Parathyroid adenoma (tissue), 2 donors: ENCODE data around the gene ZBTB1.
A peak's percentile ranks its signal among the peaks of the same experiment; 100 is the strongest.
"Not testable (repeated sequence)": the region's sequence is repeated elsewhere in the genome, so short reads cannot be mapped to it uniquely, and the experiment has no call there.

Experiments
- H2AFZ ChIP-seq: fragments of 300-600 bp; sonication (generic); one replicate; pipeline ENCODE4 v1.7.0; 2017; ENCODE audit warnings: antibody characterized with exemption, mild to moderate bottlenecking
- H3K27ac ChIP-seq: fragments of 300-600 bp; sonication (generic); one replicate; pipeline ENCODE4 v1.7.0; 2017
- H3K27me3 ChIP-seq: fragments of 300-600 bp; sonication (generic); one replicate; pipeline ENCODE4 v1.7.0; 2017; ENCODE audit warnings: low read length; ENCODE audit not compliant: control insufficient read depth, insufficient read depth
- H3K36me3 ChIP-seq: fragments of 300-600 bp; sonication (generic); one replicate; pipeline ENCODE4 v1.7.0; 2017; ENCODE audit warnings: low read length; ENCODE audit not compliant: control insufficient read depth, insufficient read depth
- H3K4me1 ChIP-seq: fragments of 300-600 bp; sonication (generic); one replicate; pipeline ENCODE4 v1.7.0; 2017; ENCODE audit warnings: control low read depth
- H3K4me2 ChIP-seq: fragments of 300-600 bp; sonication (generic); one replicate; pipeline ENCODE4 v1.7.0; 2017; ENCODE audit warnings: low read length
- H3K4me3 ChIP-seq: fragments of 300-600 bp; sonication (generic); one replicate; pipeline ENCODE4 v1.7.0; 2017; ENCODE audit warnings: low read depth, low read length
- H3K79me2 ChIP-seq: fragments of 300-600 bp; sonication (generic); one replicate; pipeline ENCODE4 v1.7.0; 2017; ENCODE audit warnings: control low read depth
- H3K9ac ChIP-seq: fragments of 300-600 bp; sonication (generic); one replicate; pipeline ENCODE4 v1.7.0; 2017; ENCODE audit warnings: mild to moderate bottlenecking
- H3K9me3 ChIP-seq: fragments of 300-600 bp; sonication (generic); one replicate; pipeline ENCODE4 v1.7.0; 2017; ENCODE audit warnings: low read length; ENCODE audit not compliant: control insufficient read depth
- TF ChIP-seq, protein P1 (sequence below): fragments of 300-600 bp; sonication (generic); IDR thresholded peaks from one replicate; pipeline ENCODE4 v1.7.0; 2017; ENCODE audit warnings: antibody characterized with exemption, mild to moderate bottlenecking
- donor health status: primary hyperparathyroidism.

ZBTB1 gene

DNA sequence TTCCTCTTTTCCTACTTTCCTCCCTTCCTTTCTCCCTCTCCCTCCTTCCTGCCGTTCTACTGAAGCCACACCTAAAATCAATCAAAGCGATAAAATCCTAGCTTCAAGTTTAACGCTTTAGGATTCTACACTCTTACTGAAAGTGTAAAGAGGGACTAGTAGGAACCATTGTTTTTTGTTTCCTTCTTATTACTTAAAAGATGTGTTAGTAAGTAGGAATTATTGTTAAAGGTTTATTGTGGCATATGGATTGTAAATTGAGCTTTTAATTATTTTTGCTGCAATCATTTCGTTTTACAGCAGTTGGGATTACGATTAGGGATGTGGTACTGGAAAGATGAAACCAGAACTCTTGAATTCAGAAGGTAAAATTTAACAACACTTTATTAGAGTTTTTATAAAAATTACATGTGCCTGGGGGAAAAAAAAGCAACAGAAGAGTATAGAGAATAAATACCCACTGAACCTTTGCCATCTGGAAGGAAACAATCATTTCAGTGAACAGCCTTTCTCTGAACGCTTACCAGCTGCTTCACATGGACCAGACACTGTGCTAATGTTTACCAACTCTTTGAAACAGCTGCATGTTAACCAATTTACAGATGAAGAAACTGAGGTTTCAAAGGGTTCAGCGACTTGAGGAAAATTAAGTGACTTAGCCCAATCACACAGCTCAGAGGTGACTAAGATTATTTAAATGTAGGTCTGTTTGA is 46.2 kb downstream of the ZBTB1 start:
- Histone ChIP-seq H3K79me2 (no peaks in the 10 kb centered on the region), H3K27me3 (no peaks in the 10 kb centered on the region), H2AFZ (peak overlapping the region; percentile 89), H3K4me1 (peaks cover 3% of the 10 kb centered on the region), H3K9me3 (no peaks in the 10 kb centered on the region), H3K27ac (no peak overlapping the region), H3K4me3 (no peak overlapping the region), H3K9ac (no peak overlapping the region), H3K36me3 (no peaks in the 10 kb centered on the region), H3K4me2 (no peak overlapping the region)
- TF ChIP-seq, protein P1, sequence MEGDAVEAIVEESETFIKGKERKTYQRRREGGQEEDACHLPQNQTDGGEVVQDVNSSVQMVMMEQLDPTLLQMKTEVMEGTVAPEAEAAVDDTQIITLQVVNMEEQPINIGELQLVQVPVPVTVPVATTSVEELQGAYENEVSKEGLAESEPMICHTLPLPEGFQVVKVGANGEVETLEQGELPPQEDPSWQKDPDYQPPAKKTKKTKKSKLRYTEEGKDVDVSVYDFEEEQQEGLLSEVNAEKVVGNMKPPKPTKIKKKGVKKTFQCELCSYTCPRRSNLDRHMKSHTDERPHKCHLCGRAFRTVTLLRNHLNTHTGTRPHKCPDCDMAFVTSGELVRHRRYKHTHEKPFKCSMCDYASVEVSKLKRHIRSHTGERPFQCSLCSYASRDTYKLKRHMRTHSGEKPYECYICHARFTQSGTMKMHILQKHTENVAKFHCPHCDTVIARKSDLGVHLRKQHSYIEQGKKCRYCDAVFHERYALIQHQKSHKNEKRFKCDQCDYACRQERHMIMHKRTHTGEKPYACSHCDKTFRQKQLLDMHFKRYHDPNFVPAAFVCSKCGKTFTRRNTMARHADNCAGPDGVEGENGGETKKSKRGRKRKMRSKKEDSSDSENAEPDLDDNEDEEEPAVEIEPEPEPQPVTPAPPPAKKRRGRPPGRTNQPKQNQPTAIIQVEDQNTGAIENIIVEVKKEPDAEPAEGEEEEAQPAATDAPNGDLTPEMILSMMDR = no peak

DNA sequence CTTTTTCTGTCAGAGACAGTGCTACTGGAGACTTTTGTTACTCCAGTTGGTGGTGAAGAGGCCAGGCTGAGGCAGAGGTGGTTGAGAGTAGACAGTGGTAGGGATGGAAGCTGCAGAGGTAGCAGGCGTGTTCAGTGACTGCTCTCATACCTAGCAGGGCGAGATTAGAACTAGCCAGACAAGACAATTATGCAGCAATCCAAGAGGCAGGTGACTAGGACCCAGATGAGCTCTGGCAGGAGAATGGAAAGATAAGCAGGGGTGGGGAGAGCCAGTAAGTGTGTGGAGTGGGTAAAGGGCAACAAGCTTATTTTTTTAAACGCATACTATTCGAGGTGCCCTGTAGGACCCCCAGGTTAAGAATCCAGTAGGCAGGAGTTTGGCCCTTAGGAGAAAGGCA is 50.0 kb downstream of the ZBTB1 start:
- Histone ChIP-seq H2AFZ (no peak overlapping the region), H3K27me3 (no peaks in the 10 kb centered on the region), H3K9ac (no peak overlapping the region), H3K9me3 (no peaks in the 10 kb centered on the region), H3K4me3 (no peak overlapping the region), H3K36me3 (no peaks in the 10 kb centered on the region), H3K4me1 (peaks cover 3% of the 10 kb centered on the region), H3K27ac (no peak overlapping the region), H3K4me2 (no peak overlapping the region), H3K79me2 (no peaks in the 10 kb centered on the region)
- TF ChIP-seq, protein P1 = no peak

DNA sequence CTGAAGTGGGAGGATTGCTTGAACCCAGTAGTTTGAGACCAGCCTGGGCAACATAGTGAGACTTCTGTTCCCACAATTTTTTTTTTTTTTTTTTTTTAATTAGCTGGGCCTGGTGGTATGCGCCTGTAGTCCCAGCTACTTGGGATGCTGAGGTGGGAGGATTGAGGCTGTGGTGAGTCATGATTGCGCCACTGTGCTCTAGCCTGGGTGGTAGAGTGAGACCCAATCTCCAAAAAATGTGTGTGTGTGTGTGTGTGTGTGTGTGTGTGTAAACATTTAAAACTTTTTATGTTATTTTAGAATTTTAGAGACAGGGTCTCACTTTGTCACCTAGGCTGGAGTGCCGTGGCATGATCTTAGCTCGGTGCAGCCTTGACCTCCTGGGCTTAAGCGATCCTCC is 52.0 kb downstream of the ZBTB1 start:
- Histone ChIP-seq H3K36me3 (no peaks in the 10 kb centered on the region), H3K79me2 (no peaks in the 10 kb centered on the region), H3K4me1 (peaks cover 6% of the 10 kb centered on the region), H3K27ac (no peak overlapping the region), H3K9me3 (no peaks in the 10 kb centered on the region), H3K9ac (no peak overlapping the region), H3K4me3 (no peak overlapping the region), H3K4me2 (no peak overlapping the region), H2AFZ (no peak overlapping the region), H3K27me3 (no peaks in the 10 kb centered on the region)
- TF ChIP-seq, protein P1 = no peak

DNA sequence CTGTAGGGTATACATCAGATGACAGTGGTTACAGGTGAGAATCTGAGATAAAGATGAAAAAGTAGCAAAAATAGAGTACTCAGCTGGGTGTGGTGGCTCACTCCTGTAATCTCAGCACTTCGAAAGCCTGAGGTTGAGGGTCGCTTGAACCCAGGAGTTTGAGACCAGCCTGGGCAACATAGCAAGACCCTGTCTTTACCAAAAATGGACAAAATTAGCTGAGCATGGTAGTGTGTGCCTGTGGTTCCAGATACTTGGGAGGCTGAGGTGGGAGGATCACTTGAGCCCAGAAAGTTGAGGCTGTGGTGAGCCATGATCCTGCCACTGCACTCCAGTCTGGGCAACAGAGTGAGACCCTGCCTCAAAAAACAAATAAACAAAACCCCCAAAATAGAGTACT is 53.6 kb downstream of the ZBTB1 start:
- not testable (repeated sequence) for H3K27ac ChIP-seq, H3K4me3 ChIP-seq, H3K36me3 ChIP-seq, H3K27me3 ChIP-seq, H3K4me2 ChIP-seq, H2AFZ ChIP-seq, H3K79me2 ChIP-seq, H3K9me3 ChIP-seq, H3K4me1 ChIP-seq, H3K9ac ChIP-seq

DNA sequence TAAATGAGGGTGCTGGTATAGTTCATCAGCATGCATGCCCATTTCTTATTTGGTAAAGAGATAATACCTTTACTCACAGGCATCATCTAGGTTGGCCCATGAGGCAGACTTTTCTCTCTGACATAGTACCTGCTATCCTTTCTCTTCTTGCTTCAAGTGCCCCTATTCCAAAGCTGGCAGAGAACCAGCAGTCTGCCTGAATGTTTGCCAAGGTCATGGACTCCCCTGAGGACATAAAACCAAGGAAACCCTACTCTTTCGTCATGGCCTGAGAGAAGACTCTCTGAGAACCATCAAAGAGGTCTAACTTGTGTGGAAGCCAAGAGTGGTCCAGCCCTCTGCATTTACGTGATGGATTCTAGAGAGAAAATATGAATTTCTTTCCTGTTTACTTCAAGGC is 57.1 kb downstream of the ZBTB1 start:
- H2AFZ ChIP-seq = peak overlapping the region; percentile 13
- H3K4me3 ChIP-seq = no peak overlapping the region
- no peak overlapping the region for H3K27ac ChIP-seq
- TF ChIP-seq, protein P1 = no peak
- no peaks in the 10 kb centered on the region for H3K27me3 ChIP-seq
- H3K4me2 ChIP-seq = no peak overlapping the region
- peaks cover 10% of the 10 kb centered on the region for H3K4me1 ChIP-seq
- H3K9ac ChIP-seq = no peak overlapping the region
- H3K36me3 ChIP-seq = no peaks in the 10 kb centered on the region
- H3K9me3 ChIP-seq = no peaks in the 10 kb centered on the region
- H3K79me2 ChIP-seq = no peaks in the 10 kb centered on the region
